Liver (tissue), 9 donors: ENCODE measurements around the gene PDE4D. TPM values are rescaled to one million over a fixed set of nuclear protein-coding genes. Genes with fewer than 3 reads are reported as not detected.

ENCODE experiments used
- DNase-seq: peaks from one replicate; pipeline ENCODE4 v3.0.0-alpha.2; 2017; ENCODE audit warnings: low spot score
- H3K27ac ChIP-seq, 2 donors: one replicate each; pipeline ENCODE4 v1.7.0; 2013; ENCODE audit warnings: inconsistent platforms in 2 of 2, low read length in 2 of 2, control low read depth in 1 of 2, low read depth in 1 of 2, mild to moderate bottlenecking in 1 of 2
- H3K27me3 ChIP-seq, 4 donors: one replicate each; pipeline versions ENCODE4 v1.6.1 to v1.7.0; 2013; ENCODE audit warnings: low read length in 3 of 4, inconsistent platforms in 1 of 4, mild to moderate bottlenecking in 1 of 4, moderate library complexity in 1 of 4; ENCODE audit not compliant: control insufficient read depth in 4 of 4, insufficient read depth in 4 of 4
- H3K36me3 ChIP-seq, 4 donors: one replicate each; pipeline versions ENCODE4 v1.6.1 to v1.7.0; 2013; ENCODE audit warnings: low read length in 3 of 4, mild to moderate bottlenecking in 3 of 4, low read depth in 1 of 4, moderate library complexity in 1 of 4; ENCODE audit not compliant: control insufficient read depth in 4 of 4, insufficient read depth in 3 of 4
- H3K4me1 ChIP-seq, 4 donors: one replicate each; pipeline versions ENCODE4 v1.6.1 to v1.7.0; 2013; ENCODE audit warnings: low read length in 3 of 4, mild to moderate bottlenecking in 3 of 4, moderate library complexity in 1 of 4; ENCODE audit not compliant: control insufficient read depth in 4 of 4, insufficient read depth in 4 of 4
- H3K4me3 ChIP-seq, 3 donors: one replicate each; pipeline versions ENCODE4 v1.6.1 to v1.7.0; 2013; ENCODE audit warnings: low read length in 3 of 3, control low read depth in 1 of 3, low read depth in 1 of 3, mild to moderate bottlenecking in 1 of 3
- H3K9ac ChIP-seq, 2 donors: one replicate each; pipeline ENCODE4 v1.7.0; 2013; ENCODE audit warnings: low read length in 2 of 2, mild to moderate bottlenecking in 2 of 2, moderate library complexity in 2 of 2, control low read depth in 1 of 2, low read depth in 1 of 2
- H3K9me3 ChIP-seq, 4 donors: one replicate each; pipeline versions ENCODE4 v1.6.1 to v1.7.0; 2013; ENCODE audit warnings: low read length in 3 of 4; ENCODE audit not compliant: control insufficient read depth in 4 of 4
- ATF3 ChIP-seq: IDR thresholded peaks from 2 replicates; pipeline ENCODE4 v1.6.1; 2016; ENCODE audit warnings: antibody characterized with exemption
- CTCF ChIP-seq: fragments of 150-350 bp; IDR thresholded peaks from 2 replicates; pipeline ENCODE4 v1.5.1; 2017; ENCODE audit warnings: improper control_type of control experiment, low read depth, low read length; ENCODE audit not compliant: missing input control
- EGR1 ChIP-seq, 2 donors: IDR thresholded peaks; 2 replicates each; pipeline ENCODE4 v1.6.1; 2016 to 2018; ENCODE audit warnings: antibody characterized with exemption in 2 of 2, low read depth in 2 of 2
- FOXA1 ChIP-seq: IDR thresholded peaks from 2 replicates; pipeline ENCODE4 v1.6.1; 2016; ENCODE audit warnings: antibody characterized with exemption
- FOXA2 ChIP-seq: IDR thresholded peaks from 2 replicates; pipeline ENCODE4 v1.6.1; 2016; ENCODE audit warnings: antibody characterized with exemption
- GABPA ChIP-seq, 2 donors: IDR thresholded peaks in 1 of 2; conservative IDR thresholded peaks in 1 of 2; 2 replicates each; pipeline ENCODE4 v1.6.1; 2016; ENCODE audit warnings: antibody characterized with exemption in 2 of 2, mild to moderate bottlenecking in 1 of 2, moderate library complexity in 1 of 2
- HNF4A ChIP-seq, 2 donors: conservative IDR thresholded peaks; 2 replicates each; pipeline ENCODE4 v1.6.1; 2016; ENCODE audit warnings: antibody characterized with exemption in 2 of 2, mild to moderate bottlenecking in 2 of 2
- HNF4G ChIP-seq: IDR thresholded peaks from 2 replicates; pipeline ENCODE4 v1.6.1; 2016; ENCODE audit warnings: antibody characterized with exemption
- JUND ChIP-seq, 2 donors: IDR thresholded peaks; 2 replicates each; pipeline ENCODE4 v1.6.1; 2016; ENCODE audit warnings: antibody characterized with exemption in 2 of 2
- MAX ChIP-seq: IDR thresholded peaks from 2 replicates; pipeline ENCODE4 v1.6.1; 2016; ENCODE audit warnings: antibody characterized with exemption
- NR2F2 ChIP-seq: IDR thresholded peaks from 2 replicates; pipeline ENCODE4 v1.6.1; 2016; ENCODE audit warnings: antibody characterized with exemption
- RAD21 ChIP-seq, 2 donors: IDR thresholded peaks; 2 replicates each; pipeline ENCODE4 v1.6.1; 2016; ENCODE audit warnings: antibody characterized with exemption in 2 of 2, mild to moderate bottlenecking in 2 of 2
- REST ChIP-seq: IDR thresholded peaks from 2 replicates; pipeline ENCODE4 v1.6.1; 2016; ENCODE audit warnings: antibody characterized with exemption, mild to moderate bottlenecking
- RXRA ChIP-seq, 2 donors: IDR thresholded peaks; 2 replicates each; pipeline ENCODE4 v1.6.1; 2017 to 2018; ENCODE audit warnings: antibody characterized with exemption in 2 of 2, mild to moderate bottlenecking in 1 of 2
- TAF1 ChIP-seq: conservative IDR thresholded peaks from 2 replicates; pipeline ENCODE4 v1.6.1; 2016; ENCODE audit warnings: antibody characterized with exemption, mild to moderate bottlenecking
- YY1 ChIP-seq: IDR thresholded peaks from 2 replicates; pipeline ENCODE4 v1.6.1; 2016; ENCODE audit warnings: antibody characterized with exemption, mild to moderate bottlenecking
- ZBTB33 ChIP-seq: IDR thresholded peaks from 2 replicates; pipeline ENCODE4 v1.6.1; 2016; ENCODE audit warnings: antibody characterized with exemption
- whole genome bisulfite sequencing: extraction: QIAGEN DNeasy Blood & Tissue Kit; methylation state at CpG from one replicate; pipeline ENCODE4 v1.1.7; 2013; 5-methylcytosine and 5-hydroxymethylcytosine counted together
- polyA plus RNA-seq, 2 donors: library from polyadenylated mRNA; stranded (reverse) in 1 of 2; unstranded in 1 of 2; fragments of 200-250 nt in 1 of 2; fragments of >200 nt in 1 of 2; fragmentation: Nextera tagmentation in 1 of 2; extraction: Ambion mirVana in 1 of 2; gene quantifications; one replicate each; pipeline versions ENCODE4 v1.2.1 to v1.2.3, GENCODE V29; 2013 to 2015
- total RNA-seq, 2 donors: library from RNA; depleted of rRNA; stranded (reverse); fragments of >200 nt; gene quantifications; one replicate each; pipeline ENCODE4 v1.2.3, GENCODE V29; 2014
- donor health status: healthy.
- donor health status: healthy.
- donor health status: healthy.
- donor health status: healthy.
- donor health status: healthy.

PDE4D gene
- total and polyA plus RNA-seq, 4 donors, result 0.67 to 11.9 (median 6.5) TPM

GRCh38 chr5:59208474-59208873 is 685.1 kb downstream of the PDE4D start (continued):
- TF ChIP-seq CTCF, result no peak
- no peak for TF ChIP-seq ZBTB33
- no peak for TF ChIP-seq FOXA1
- TF ChIP-seq HNF4G, result no peak
- no peak for TF ChIP-seq RAD21 (IDR thresholded peaks at IDR 0.05)
- TF ChIP-seq NR2F2, result no peak

GRCh38 chr5:59207401-59207800 is 686.1 kb downstream of the PDE4D start:
- no peaks in the 10 kb centered on the region for H3K9me3 ChIP-seq
- H3K36me3 ChIP-seq, result no peaks in the 10 kb centered on the region
- H3K9ac ChIP-seq, result no peak overlapping the region
- TF ChIP-seq TAF1, result no peak
- no peak for TF ChIP-seq FOXA1
- H3K27me3 ChIP-seq, result no peaks in the 10 kb centered on the region
- no peaks in the 10 kb centered on the region for H3K4me1 ChIP-seq
- DNase-seq, result no peak
- H3K4me3 ChIP-seq, result no peak overlapping the region
- 83% methylated on average over 1 of the region's 1 CpG for WGBS
- no peak overlapping the region for H3K27ac ChIP-seq

- H3K9me3 ChIP-seq, result no peaks in the 10 kb centered on the region
- no peaks in the 10 kb centered on the region for H3K27me3 ChIP-seq
- no peak overlapping the region for H3K27ac ChIP-seq
- no peak for TF ChIP-seq EGR1 (IDR thresholded peaks at IDR 0.05; ENCODE audit: low read depth in 2 of 2)
- no peak for TF ChIP-seq TAF1
- no peak for TF ChIP-seq RXRA (IDR thresholded peaks at IDR 0.05)
- TF ChIP-seq REST, result no peak
- no peak for TF ChIP-seq JUND (IDR thresholded peaks at IDR 0.05)
- TF ChIP-seq ATF3, result no peak
- no peak for TF ChIP-seq NR2F2
- TF ChIP-seq YY1, result no peak
- TF ChIP-seq GABPA (IDR thresholded peaks at IDR 0.05 in 1 of 2, conservative IDR thresholded peaks at IDR 0.05 in 1 of 2), result no peak
- no peak for TF ChIP-seq ZBTB33
- TF ChIP-seq FOXA1, result no peak
- TF ChIP-seq MAX, result no peak
- no peak for TF ChIP-seq CTCF
- TF ChIP-seq HNF4A (conservative IDR thresholded peaks at IDR 0.05), result no peak
- no peak for TF ChIP-seq HNF4G
- TF ChIP-seq FOXA2, result no peak
- H3K4me1 ChIP-seq, result no peaks in the 10 kb centered on the region
- 78% methylated on average over 1 of the region's 1 CpG for WGBS
- no peaks in the 10 kb centered on the region for H3K36me3 ChIP-seq
- H3K4me3 ChIP-seq, result no peak overlapping the region
- H3K9ac ChIP-seq, result no peak overlapping the region
- DNase-seq, result no peak
Measured at GRCh38 chr5:59206132-59206581, 687.4 kb downstream of the PDE4D start.
